Measurements from ENCODE around the gene EBPL. TPM values are rescaled to one million over a fixed set of nuclear protein-coding genes. Genes with fewer than 3 reads are reported as not detected.
"Not testable (repeated sequence)": the region's sequence is repeated elsewhere in the genome, so short reads cannot be mapped to it uniquely, and the experiment has no call there.

EBPL gene
- total RNA-seq, 1 donor from 2014 or later: 5.8 TPM

GRCh38 chr13:49615836-49616675 lies 75.2 kb downstream of the EBPL start:
- intact Hi-C loops (cut with DNase I): no loop called here
- no peak for DNase-seq (ENCODE audit: missing footprints)
- ATAC-seq: no peak

- ATAC-seq; intact Hi-C loops (cut with DNase I); DNase-seq (ENCODE audit: missing footprints): not testable (repeated sequence)
Measured at GRCh38 chr13:49612042-49612441, 79.2 kb downstream of the EBPL start.

Other genes with a start within 250 kb of the EBPL start
- gene CAB39L, start 247.4 kb downstream of the EBPL start, total RNA-seq: 22.1 TPM
- gene SETDB2, start 247.2 kb downstream of the EBPL start, total RNA-seq: 13.1 TPM
- 20.0 TPM for gene PHF11, start 195.5 kb downstream of the EBPL start, total RNA-seq
- gene RCBTB1, start 105.9 kb downstream of the EBPL start, total RNA-seq: 22.3 TPM
- gene ARL11, start 63.0 kb downstream of the EBPL start, total RNA-seq: 0.57 TPM
- 64.7 TPM for gene KPNA3, start 101.2 kb upstream of the EBPL start, total RNA-seq
- 11.4 TPM for gene SPRYD7, start 244.9 kb upstream of the EBPL start, total RNA-seq